Liver (tissue), 9 donors: ENCODE measurements around the gene CD300LG. TPM values are rescaled to one million over a fixed set of nuclear protein-coding genes. Genes with fewer than 3 reads are reported as not detected.

Experiments used
- DNase-seq: peaks from one replicate; pipeline ENCODE4 v3.0.0-alpha.2; 2017; ENCODE audit warnings: low spot score
- H3K27ac ChIP-seq, 2 donors: one replicate each; pipeline ENCODE4 v1.7.0; 2013; ENCODE audit warnings: inconsistent platforms in 2 of 2, low read length in 2 of 2, control low read depth in 1 of 2, low read depth in 1 of 2, mild to moderate bottlenecking in 1 of 2
- H3K27me3 ChIP-seq, 4 donors: one replicate each; pipeline versions ENCODE4 v1.6.1 to v1.7.0; 2013; ENCODE audit warnings: low read length in 3 of 4, inconsistent platforms in 1 of 4, mild to moderate bottlenecking in 1 of 4, moderate library complexity in 1 of 4; ENCODE audit not compliant: control insufficient read depth in 4 of 4, insufficient read depth in 4 of 4
- H3K36me3 ChIP-seq, 4 donors: one replicate each; pipeline versions ENCODE4 v1.6.1 to v1.7.0; 2013; ENCODE audit warnings: low read length in 3 of 4, mild to moderate bottlenecking in 3 of 4, low read depth in 1 of 4, moderate library complexity in 1 of 4; ENCODE audit not compliant: control insufficient read depth in 4 of 4, insufficient read depth in 3 of 4
- H3K4me1 ChIP-seq, 4 donors: one replicate each; pipeline versions ENCODE4 v1.6.1 to v1.7.0; 2013; ENCODE audit warnings: low read length in 3 of 4, mild to moderate bottlenecking in 3 of 4, moderate library complexity in 1 of 4; ENCODE audit not compliant: control insufficient read depth in 4 of 4, insufficient read depth in 4 of 4
- H3K4me3 ChIP-seq, 3 donors: one replicate each; pipeline versions ENCODE4 v1.6.1 to v1.7.0; 2013; ENCODE audit warnings: low read length in 3 of 3, control low read depth in 1 of 3, low read depth in 1 of 3, mild to moderate bottlenecking in 1 of 3
- H3K9ac ChIP-seq, 2 donors: one replicate each; pipeline ENCODE4 v1.7.0; 2013; ENCODE audit warnings: low read length in 2 of 2, mild to moderate bottlenecking in 2 of 2, moderate library complexity in 2 of 2, control low read depth in 1 of 2, low read depth in 1 of 2
- H3K9me3 ChIP-seq, 4 donors: one replicate each; pipeline versions ENCODE4 v1.6.1 to v1.7.0; 2013; ENCODE audit warnings: low read length in 3 of 4; ENCODE audit not compliant: control insufficient read depth in 4 of 4
- EGR1 ChIP-seq, 2 donors: IDR thresholded peaks; 2 replicates each; pipeline ENCODE4 v1.6.1; 2016 to 2018; ENCODE audit warnings: antibody characterized with exemption in 2 of 2, low read depth in 2 of 2
- FOXA1 ChIP-seq: IDR thresholded peaks from 2 replicates; pipeline ENCODE4 v1.6.1; 2016; ENCODE audit warnings: antibody characterized with exemption
- FOXA2 ChIP-seq: IDR thresholded peaks from 2 replicates; pipeline ENCODE4 v1.6.1; 2016; ENCODE audit warnings: antibody characterized with exemption
- GABPA ChIP-seq, 2 donors: IDR thresholded peaks in 1 of 2; conservative IDR thresholded peaks in 1 of 2; 2 replicates each; pipeline ENCODE4 v1.6.1; 2016; ENCODE audit warnings: antibody characterized with exemption in 2 of 2, mild to moderate bottlenecking in 1 of 2, moderate library complexity in 1 of 2
- HNF4A ChIP-seq, 2 donors: conservative IDR thresholded peaks; 2 replicates each; pipeline ENCODE4 v1.6.1; 2016; ENCODE audit warnings: antibody characterized with exemption in 2 of 2, mild to moderate bottlenecking in 2 of 2
- HNF4G ChIP-seq: IDR thresholded peaks from 2 replicates; pipeline ENCODE4 v1.6.1; 2016; ENCODE audit warnings: antibody characterized with exemption
- JUND ChIP-seq, 2 donors: IDR thresholded peaks; 2 replicates each; pipeline ENCODE4 v1.6.1; 2016; ENCODE audit warnings: antibody characterized with exemption in 2 of 2
- NR2F2 ChIP-seq: IDR thresholded peaks from 2 replicates; pipeline ENCODE4 v1.6.1; 2016; ENCODE audit warnings: antibody characterized with exemption
- SP1 ChIP-seq: IDR thresholded peaks from 2 replicates; pipeline ENCODE4 v1.6.1; 2018; ENCODE audit warnings: antibody characterized with exemption, mild to moderate bottlenecking
- TAF1 ChIP-seq: conservative IDR thresholded peaks from 2 replicates; pipeline ENCODE4 v1.6.1; 2016; ENCODE audit warnings: antibody characterized with exemption, mild to moderate bottlenecking
- YY1 ChIP-seq: IDR thresholded peaks from 2 replicates; pipeline ENCODE4 v1.6.1; 2016; ENCODE audit warnings: antibody characterized with exemption, mild to moderate bottlenecking
- WGBS: extraction: QIAGEN DNeasy Blood & Tissue Kit; methylation state at CpG from one replicate; pipeline ENCODE4 v1.1.7; 2013; 5-methylcytosine and 5-hydroxymethylcytosine counted together
- polyA plus RNA-seq, 2 donors: library from polyadenylated mRNA; stranded (reverse) in 1 of 2; unstranded in 1 of 2; fragments of 200-250 nt in 1 of 2; fragments of >200 nt in 1 of 2; fragmentation: Nextera tagmentation in 1 of 2; extraction: Ambion mirVana in 1 of 2; gene quantifications; one replicate each; pipeline versions ENCODE4 v1.2.1 to v1.2.3, GENCODE V29; 2013 to 2015
- total RNA-seq, 2 donors: library from RNA; depleted of rRNA; stranded (reverse); fragments of >200 nt; gene quantifications; one replicate each; pipeline ENCODE4 v1.2.3, GENCODE V29; 2014
- TF ChIP-seq, protein P1 (sequence below): IDR thresholded peaks from 2 replicates; pipeline ENCODE4 v1.6.1; 2016; ENCODE audit warnings: antibody characterized with exemption, mild to moderate bottlenecking
- TF ChIP-seq, protein P2 (sequence below): fragments of 150-350 bp; IDR thresholded peaks from 2 replicates; pipeline ENCODE4 v1.5.1; 2017; ENCODE audit warnings: improper control_type of control experiment, low read depth, low read length; ENCODE audit not compliant: missing input control
- TF ChIP-seq, protein P3 (sequence below): IDR thresholded peaks from 2 replicates; pipeline ENCODE4 v1.6.1; 2016; ENCODE audit warnings: antibody characterized with exemption
- TF ChIP-seq, protein P4 (sequence below): IDR thresholded peaks from 2 replicates; pipeline ENCODE4 v1.6.1; 2016; ENCODE audit warnings: antibody characterized with exemption
- donor health status: healthy.
- donor health status: healthy.
- donor health status: healthy.
- donor health status: healthy.
- donor health status: healthy.

CD300LG gene
- total and polyA plus RNA-seq, 4 donors: 0.14 to 0.58 (median 0.20) TPM

DNA sequence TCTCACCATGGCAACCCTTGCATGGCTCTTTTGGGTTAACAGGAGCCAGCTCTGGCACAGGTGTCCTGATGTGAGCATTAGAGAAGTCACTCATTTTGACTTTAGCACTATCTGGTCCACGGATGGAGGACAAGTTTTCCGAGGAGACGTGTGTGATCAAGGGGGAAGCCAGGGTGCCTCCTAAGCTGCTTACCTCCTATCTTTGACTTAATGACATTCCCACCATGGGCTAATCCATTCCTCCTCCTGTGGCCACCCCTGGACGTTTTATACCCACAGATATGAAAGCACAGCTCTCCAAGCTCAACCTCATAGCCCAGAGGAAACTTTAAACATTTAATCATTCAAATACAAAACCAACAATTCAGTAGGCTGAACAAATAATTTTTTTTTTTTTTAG is 41.6 kb downstream of the CD300LG start (continued):
- TF ChIP-seq, protein P1, sequence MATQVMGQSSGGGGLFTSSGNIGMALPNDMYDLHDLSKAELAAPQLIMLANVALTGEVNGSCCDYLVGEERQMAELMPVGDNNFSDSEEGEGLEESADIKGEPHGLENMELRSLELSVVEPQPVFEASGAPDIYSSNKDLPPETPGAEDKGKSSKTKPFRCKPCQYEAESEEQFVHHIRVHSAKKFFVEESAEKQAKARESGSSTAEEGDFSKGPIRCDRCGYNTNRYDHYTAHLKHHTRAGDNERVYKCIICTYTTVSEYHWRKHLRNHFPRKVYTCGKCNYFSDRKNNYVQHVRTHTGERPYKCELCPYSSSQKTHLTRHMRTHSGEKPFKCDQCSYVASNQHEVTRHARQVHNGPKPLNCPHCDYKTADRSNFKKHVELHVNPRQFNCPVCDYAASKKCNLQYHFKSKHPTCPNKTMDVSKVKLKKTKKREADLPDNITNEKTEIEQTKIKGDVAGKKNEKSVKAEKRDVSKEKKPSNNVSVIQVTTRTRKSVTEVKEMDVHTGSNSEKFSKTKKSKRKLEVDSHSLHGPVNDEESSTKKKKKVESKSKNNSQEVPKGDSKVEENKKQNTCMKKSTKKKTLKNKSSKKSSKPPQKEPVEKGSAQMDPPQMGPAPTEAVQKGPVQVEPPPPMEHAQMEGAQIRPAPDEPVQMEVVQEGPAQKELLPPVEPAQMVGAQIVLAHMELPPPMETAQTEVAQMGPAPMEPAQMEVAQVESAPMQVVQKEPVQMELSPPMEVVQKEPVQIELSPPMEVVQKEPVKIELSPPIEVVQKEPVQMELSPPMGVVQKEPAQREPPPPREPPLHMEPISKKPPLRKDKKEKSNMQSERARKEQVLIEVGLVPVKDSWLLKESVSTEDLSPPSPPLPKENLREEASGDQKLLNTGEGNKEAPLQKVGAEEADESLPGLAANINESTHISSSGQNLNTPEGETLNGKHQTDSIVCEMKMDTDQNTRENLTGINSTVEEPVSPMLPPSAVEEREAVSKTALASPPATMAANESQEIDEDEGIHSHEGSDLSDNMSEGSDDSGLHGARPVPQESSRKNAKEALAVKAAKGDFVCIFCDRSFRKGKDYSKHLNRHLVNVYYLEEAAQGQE: no peak

DNA sequence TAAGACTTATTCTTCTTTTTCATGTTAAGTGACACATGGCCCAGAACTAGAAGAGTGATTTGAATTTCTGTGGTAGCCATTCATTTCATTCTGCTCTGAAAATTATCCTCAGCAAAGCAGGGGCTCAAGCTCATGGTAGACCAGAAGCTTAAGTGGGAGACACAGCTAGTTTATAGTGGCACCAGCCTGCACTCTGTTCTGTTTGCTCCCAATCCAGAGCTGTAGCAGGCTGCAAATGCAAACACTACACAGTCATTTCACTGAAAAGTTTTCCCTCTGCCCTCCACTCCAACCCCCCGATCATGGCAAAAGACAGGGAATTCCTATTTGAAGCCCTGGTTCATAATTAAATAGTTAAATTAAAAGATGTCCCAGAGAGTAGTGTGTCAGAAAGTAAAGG is 43.3 kb downstream of the CD300LG start:
- H3K4me3 ChIP-seq: no peak overlapping the region
- TF ChIP-seq FOXA2 (no peak), JUND (IDR thresholded peaks at IDR 0.05) (no peak), EGR1 (IDR thresholded peaks at IDR 0.05; ENCODE audit: low read depth in 2 of 2) (no peak), HNF4A (conservative IDR thresholded peaks at IDR 0.05) (no peak), TAF1 (no peak), HNF4G (no peak), FOXA1 (no peak), NR2F2 (no peak), GABPA (IDR thresholded peaks at IDR 0.05 in 1 of 2, conservative IDR thresholded peaks at IDR 0.05 in 1 of 2) (no peak), SP1 (no peak), YY1 (no peak)
- TF ChIP-seq, protein P2, sequence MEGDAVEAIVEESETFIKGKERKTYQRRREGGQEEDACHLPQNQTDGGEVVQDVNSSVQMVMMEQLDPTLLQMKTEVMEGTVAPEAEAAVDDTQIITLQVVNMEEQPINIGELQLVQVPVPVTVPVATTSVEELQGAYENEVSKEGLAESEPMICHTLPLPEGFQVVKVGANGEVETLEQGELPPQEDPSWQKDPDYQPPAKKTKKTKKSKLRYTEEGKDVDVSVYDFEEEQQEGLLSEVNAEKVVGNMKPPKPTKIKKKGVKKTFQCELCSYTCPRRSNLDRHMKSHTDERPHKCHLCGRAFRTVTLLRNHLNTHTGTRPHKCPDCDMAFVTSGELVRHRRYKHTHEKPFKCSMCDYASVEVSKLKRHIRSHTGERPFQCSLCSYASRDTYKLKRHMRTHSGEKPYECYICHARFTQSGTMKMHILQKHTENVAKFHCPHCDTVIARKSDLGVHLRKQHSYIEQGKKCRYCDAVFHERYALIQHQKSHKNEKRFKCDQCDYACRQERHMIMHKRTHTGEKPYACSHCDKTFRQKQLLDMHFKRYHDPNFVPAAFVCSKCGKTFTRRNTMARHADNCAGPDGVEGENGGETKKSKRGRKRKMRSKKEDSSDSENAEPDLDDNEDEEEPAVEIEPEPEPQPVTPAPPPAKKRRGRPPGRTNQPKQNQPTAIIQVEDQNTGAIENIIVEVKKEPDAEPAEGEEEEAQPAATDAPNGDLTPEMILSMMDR: no peak
- TF ChIP-seq, protein P3, sequence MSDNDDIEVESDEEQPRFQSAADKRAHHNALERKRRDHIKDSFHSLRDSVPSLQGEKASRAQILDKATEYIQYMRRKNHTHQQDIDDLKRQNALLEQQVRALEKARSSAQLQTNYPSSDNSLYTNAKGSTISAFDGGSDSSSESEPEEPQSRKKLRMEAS: no peak
- TF ChIP-seq, protein P4, sequence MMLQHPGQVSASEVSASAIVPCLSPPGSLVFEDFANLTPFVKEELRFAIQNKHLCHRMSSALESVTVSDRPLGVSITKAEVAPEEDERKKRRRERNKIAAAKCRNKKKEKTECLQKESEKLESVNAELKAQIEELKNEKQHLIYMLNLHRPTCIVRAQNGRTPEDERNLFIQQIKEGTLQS: no peak
- TF ChIP-seq, protein P1: no peak
- no peaks in the 10 kb centered on the region for H3K36me3 ChIP-seq
- H3K9ac ChIP-seq: no peak overlapping the region
- no peaks in the 10 kb centered on the region for H3K9me3 ChIP-seq
- H3K27ac ChIP-seq: no peak overlapping the region
- no peaks in the 10 kb centered on the region for H3K4me1 ChIP-seq
- H3K27me3 ChIP-seq: no peaks in the 10 kb centered on the region
- 90% methylated on average over 1 of the region's 1 CpG for WGBS
- no peak for DNase-seq
